Measurements from ENCODE around the gene HAPLN3.

HAPLN3 gene

GRCh38 chr15:88863412-88863811 is 31.9 kb downstream of the HAPLN3 start:
- DNase-seq, result no peak
- no peak overlapping the region for H3K27ac ChIP-seq
- H3K9me3 ChIP-seq (ENCODE audit: severe bottlenecking), result no peaks in the 10 kb centered on the region
- no peaks in the 10 kb centered on the region for H3K27me3 ChIP-seq (ENCODE audit: insufficient read depth, low read depth, severe bottlenecking)
- no peak overlapping the region for H3K4me3 ChIP-seq (ENCODE audit: low read depth, low read length)
- H3K36me3 ChIP-seq, result no peaks in the 10 kb centered on the region
- TF ChIP-seq CTCF (IDR thresholded peaks at IDR 0.05; ENCODE audit: low read depth, low read length), result no peak

- Histone ChIP-seq H3K36me3 (no peaks in the 10 kb centered on the region), H3K9me3 (ENCODE audit: severe bottlenecking) (peaks cover 6% of the 10 kb centered on the region), H3K27me3 (ENCODE audit: insufficient read depth, low read depth, severe bottlenecking) (no peaks in the 10 kb centered on the region), H3K27ac (no peak overlapping the region), H3K4me3 (ENCODE audit: low read depth, low read length) (no peak overlapping the region)
- DNase-seq, result no peak
- no peak for TF ChIP-seq CTCF (IDR thresholded peaks at IDR 0.05; ENCODE audit: low read depth, low read length)
Observed at GRCh38 chr15:88860212-88860611, 35.1 kb downstream of the HAPLN3 start.

GRCh38 chr15:88859550-88859949 is 35.8 kb downstream of the HAPLN3 start:
- Histone ChIP-seq H3K4me3 (ENCODE audit: low read depth, low read length) (no peak overlapping the region), H3K9me3 (ENCODE audit: severe bottlenecking) (peaks cover 10% of the 10 kb centered on the region), H3K27me3 (ENCODE audit: insufficient read depth, low read depth, severe bottlenecking) (no peaks in the 10 kb centered on the region), H3K27ac (no peak overlapping the region), H3K36me3 (no peaks in the 10 kb centered on the region)
- no peak for DNase-seq
- TF ChIP-seq CTCF (IDR thresholded peaks at IDR 0.05; ENCODE audit: low read depth, low read length), result no peak

GRCh38 chr15:88858934-88859333 is 36.4 kb downstream of the HAPLN3 start:
- peaks cover 13% of the 10 kb centered on the region for H3K9me3 ChIP-seq (ENCODE audit: severe bottlenecking)
- no peak for TF ChIP-seq CTCF (IDR thresholded peaks at IDR 0.05; ENCODE audit: low read depth, low read length)
- H3K27me3 ChIP-seq (ENCODE audit: insufficient read depth, low read depth, severe bottlenecking), result no peaks in the 10 kb centered on the region

GRCh38 chr15:88852476-88852875 is 42.9 kb downstream of the HAPLN3 start:
- DNase-seq, result no peak
- no peak for TF ChIP-seq CTCF (IDR thresholded peaks at IDR 0.05; ENCODE audit: low read depth, low read length)
- Histone ChIP-seq H3K36me3 (no peaks in the 10 kb centered on the region), H3K27me3 (ENCODE audit: insufficient read depth, low read depth, severe bottlenecking) (no peaks in the 10 kb centered on the region), H3K27ac (no peak overlapping the region), H3K4me3 (ENCODE audit: low read depth, low read length) (no peak overlapping the region), H3K9me3 (ENCODE audit: severe bottlenecking) (peaks cover 10% of the 10 kb centered on the region)

More at GRCh38 chr15:88858934-88859333, 36.4 kb downstream of the HAPLN3 start:
- Histone ChIP-seq H3K27ac (no peak overlapping the region), H3K4me3 (ENCODE audit: low read depth, low read length) (no peak overlapping the region), H3K36me3 (no peaks in the 10 kb centered on the region)
- no peak for DNase-seq

- TF ChIP-seq CTCF (IDR thresholded peaks at IDR 0.05; ENCODE audit: low read depth, low read length), result no peak
- Histone ChIP-seq H3K9me3 (ENCODE audit: severe bottlenecking) (peaks cover 3% of the 10 kb centered on the region), H3K36me3 (no peaks in the 10 kb centered on the region), H3K27me3 (ENCODE audit: insufficient read depth, low read depth, severe bottlenecking) (no peaks in the 10 kb centered on the region), H3K27ac (no peak overlapping the region), H3K4me3 (ENCODE audit: low read depth, low read length) (no peak overlapping the region)
- no peak for DNase-seq
Observed at GRCh38 chr15:88849376-88850072, 45.8 kb downstream of the HAPLN3 start.

All from WERI-Rb-1 (cell line).